Cardiac muscle cell (in vitro differentiated cells and primary cell): ENCODE measurements around the gene SRP68. TPM values are rescaled to one million over a fixed set of nuclear protein-coding genes. Genes with fewer than 3 reads are reported as not detected.

Experiments used
- DNase-seq, 2 donors: peaks; one replicate each; pipeline versions ENCODE4 v3.0.0 to v3.0.0-alpha.2; 2010 to 2017; ENCODE audit warnings: low read depth in 1 of 2, low spot score in 1 of 2
- H3K27ac ChIP-seq: fragments of 200-600 bp; sonication (generic); 2 replicates; pipeline ENCODE4 v1.5.1; 2016
- H3K27me3 ChIP-seq: fragments of 200-600 bp; sonication (generic); 2 replicates; pipeline ENCODE4 v1.6.0; 2016; ENCODE audit warnings: control low read depth
- H3K36me3 ChIP-seq: fragments of 200-600 bp; sonication (generic); 2 replicates; pipeline ENCODE4 v1.5.1; 2016; ENCODE audit warnings: control low read depth
- H3K4me1 ChIP-seq: fragments of 200-600 bp; sonication (generic); 2 replicates; pipeline ENCODE4 v1.8.1; 2017; ENCODE audit warnings: low read depth, mild to moderate bottlenecking, mixed run types
- H3K4me3 ChIP-seq: fragments of 200-600 bp; sonication (generic); 2 replicates; pipeline ENCODE4 v1.5.1; 2016; ENCODE audit warnings: mild to moderate bottlenecking
- H3K9me3 ChIP-seq: fragments of 200-600 bp; sonication (generic); 2 replicates; pipeline ENCODE4 v1.5.1; 2017; ENCODE audit warnings: low read depth, mild to moderate bottlenecking, control low read depth
- CTCF ChIP-seq: IDR thresholded peaks from 2 replicates; pipeline ENCODE4 v1.5.1; 2012; ENCODE audit warnings: low read depth, mild to moderate bottlenecking, low read length
- polyA plus RNA-seq: library from polyadenylated mRNA; unstranded; fragments of >200 nt; fragmentation: Nextera tagmentation; extraction: Ambion mirVana; gene quantifications from 2 replicates; pipeline ENCODE4 v1.2.1, GENCODE V29; 2016
- total RNA-seq: library from RNA; depleted of rRNA; stranded (reverse); fragments of >200 nt; gene quantifications from 2 replicates; pipeline ENCODE4 v1.2.3, GENCODE V29; 2016

The SRP68 gene
- total and polyA plus RNA-seq, 2 experiments from 2014 or later = 55.4 to 103 TPM

DNA sequence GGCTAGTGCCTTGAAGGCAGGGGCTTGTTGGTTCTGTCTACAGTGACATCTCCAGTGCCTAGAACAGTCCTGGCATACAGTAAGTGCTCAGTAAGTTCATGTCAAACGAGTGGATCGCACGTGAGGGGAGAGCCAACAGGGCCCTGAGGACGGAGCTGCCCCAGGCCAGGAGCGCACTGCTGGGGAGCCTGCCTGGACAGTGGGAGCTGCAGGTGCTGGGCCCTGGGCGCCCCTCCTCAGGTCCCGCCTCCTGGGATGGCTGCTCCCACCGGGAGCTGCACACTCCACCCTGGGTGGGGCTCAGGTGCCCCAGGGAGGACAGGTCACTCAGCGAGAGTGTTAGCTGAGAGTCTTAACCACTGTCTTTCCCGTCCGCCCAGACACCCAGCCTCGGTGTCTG is 47.0 kb downstream of the SRP68 start:
- DNase-seq = no peak
- no peaks in the 10 kb centered on the region for H3K36me3 ChIP-seq
- no peak for TF ChIP-seq CTCF
- H3K4me1 ChIP-seq = peaks cover 12% of the 10 kb centered on the region
- H3K9me3 ChIP-seq = no peaks in the 10 kb centered on the region
- H3K27ac ChIP-seq = no peak overlapping the region
- no peaks in the 10 kb centered on the region for H3K27me3 ChIP-seq
- no peak overlapping the region for H3K4me3 ChIP-seq

DNA sequence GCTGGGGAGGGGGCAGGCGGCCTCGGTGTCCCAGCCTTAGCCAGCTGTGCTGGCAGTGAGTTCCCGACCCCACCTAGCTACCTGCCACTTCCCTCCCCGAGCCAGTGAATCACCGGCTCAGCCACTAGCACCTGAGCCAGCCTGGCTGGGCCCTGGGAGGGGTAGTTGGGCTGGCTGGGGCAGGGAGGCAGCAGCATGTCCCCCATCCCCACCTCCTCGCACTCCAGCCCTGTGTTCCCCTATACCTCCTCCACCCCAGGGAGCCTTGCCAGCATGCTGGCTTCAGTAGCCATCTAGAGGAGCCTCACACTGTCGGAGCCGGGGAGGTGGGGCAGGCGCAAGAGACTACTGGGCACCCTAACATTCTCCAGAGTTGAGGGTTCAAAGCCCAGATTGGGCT is 48.0 kb downstream of the SRP68 start:
- H3K4me3 ChIP-seq = no peak overlapping the region
- H3K27ac ChIP-seq = no peak overlapping the region
- no peaks in the 10 kb centered on the region for H3K9me3 ChIP-seq
- H3K27me3 ChIP-seq = no peaks in the 10 kb centered on the region
- peaks cover 7% of the 10 kb centered on the region for H3K4me1 ChIP-seq
- no peak for TF ChIP-seq CTCF
- no peaks in the 10 kb centered on the region for H3K36me3 ChIP-seq
- no peak for DNase-seq

DNA sequence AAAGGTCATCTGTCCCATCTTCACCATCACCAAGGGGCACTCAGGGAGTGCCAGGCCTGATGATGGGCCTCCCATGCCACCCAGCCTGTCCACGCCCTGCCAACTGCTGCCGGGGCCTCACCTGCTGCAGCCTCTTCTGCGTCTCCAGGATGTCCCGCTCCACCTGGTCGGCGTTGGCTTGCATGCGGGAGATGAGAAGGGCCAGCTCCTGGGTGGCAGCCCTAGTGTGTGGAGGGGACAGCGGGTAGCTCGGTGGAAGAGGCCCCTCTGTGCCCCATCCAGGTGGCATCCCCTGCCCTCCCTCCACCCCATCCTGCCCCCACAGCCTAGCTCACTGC is 48.4 kb downstream of the SRP68 start:
- no peak overlapping the region for H3K27ac ChIP-seq

GRCh38 chr17:76022973-76023899 is 49.1 kb downstream of the SRP68 start:
- DNase-seq = no peak
- H3K27me3 ChIP-seq = no peaks in the 10 kb centered on the region
- TF ChIP-seq CTCF = no peak
- no peaks in the 10 kb centered on the region for H3K4me1 ChIP-seq
- no peak overlapping the region for H3K4me3 ChIP-seq
- H3K27ac ChIP-seq = no peak overlapping the region
- H3K36me3 ChIP-seq = no peaks in the 10 kb centered on the region
- no peaks in the 10 kb centered on the region for H3K9me3 ChIP-seq

More for the DNA sequence above, 48.4 kb downstream of the SRP68 start:
- DNase-seq = no peak
- Histone ChIP-seq H3K4me3 (no peak overlapping the region), H3K27me3 (no peaks in the 10 kb centered on the region), H3K4me1 (peaks cover 2% of the 10 kb centered on the region), H3K9me3 (no peaks in the 10 kb centered on the region), H3K36me3 (no peaks in the 10 kb centered on the region)
- no peak for TF ChIP-seq CTCF

- DNase-seq = no peak
- H3K4me1 ChIP-seq = no peaks in the 10 kb centered on the region
- H3K27me3 ChIP-seq = no peaks in the 10 kb centered on the region
- no peak for TF ChIP-seq CTCF
- no peaks in the 10 kb centered on the region for H3K36me3 ChIP-seq
- H3K4me3 ChIP-seq = no peak overlapping the region
- H3K27ac ChIP-seq = no peak overlapping the region
- H3K9me3 ChIP-seq = no peaks in the 10 kb centered on the region
These were observed 50.0 kb downstream of the SRP68 start for GRCh38 chr17:76022285-76022684.
